ENCODE data around the gene GPANK1.

GRCh38 chr6:31634969-31635575 is 29.7 kb downstream of the GPANK1 start:
- TF ChIP-seq CTCF (IDR thresholded peaks at IDR 0.05) (no peak), POLR2A (IDR thresholded peaks at IDR 0.05) (peak; percentile 12)
